ENCODE measurements around the gene AXIN2. TPM values are rescaled to one million over a fixed set of nuclear protein-coding genes. Genes with fewer than 3 reads are reported as not detected.

Gene AXIN2
- total and polyA plus RNA-seq, 10 of the 15 experiments (the other 5 are each of a cell fraction or from before 2014, with no cell fraction given) = 0.47 to 7.8 (median 3.1) TPM

DNA sequence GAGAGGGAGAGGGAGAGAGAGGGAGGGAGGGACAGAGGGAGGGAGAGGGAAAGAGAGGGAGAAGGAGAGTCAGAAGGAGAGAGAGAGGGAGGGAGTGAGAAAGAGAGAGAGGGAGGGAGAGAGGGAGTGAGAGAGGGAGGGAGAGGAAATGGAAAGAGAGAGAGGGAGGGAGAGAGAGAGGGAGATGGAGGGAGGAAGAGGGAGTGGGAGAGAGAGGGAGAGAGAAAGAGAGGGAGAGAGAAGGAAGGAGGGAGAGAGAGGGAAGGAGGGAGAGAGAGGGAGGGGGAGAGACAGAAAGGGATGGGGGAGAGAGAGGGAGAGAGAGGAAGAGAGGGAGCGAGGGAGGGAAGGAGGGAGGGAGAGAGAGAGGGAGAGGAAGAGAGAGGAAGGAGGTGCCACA lies 72.8 kb downstream of the AXIN2 start:
- in situ Hi-C loops (cut with MboI) = no loop called here
- no TSS peak for BruUV-seq (replicated peaks)
- POLR2A ChIA-PET = no interaction called here
- Histone ChIP-seq H3K27me3 (replicated peaks in 1 of 2; ENCODE audit: control insufficient read depth in 2 of 2, insufficient read depth in 2 of 2, low read length in 1 of 2) (no peaks in the 10 kb centered on the region; a peak in 1 of 4 replicates), H3K4me1 (ENCODE audit: control insufficient read depth, insufficient read depth, low read length) (no peaks in the 10 kb centered on the region), H3K27ac (ENCODE audit: control insufficient read depth, insufficient read depth) (no peak overlapping the region), H3K9me3 (replicated peaks; ENCODE audit: control insufficient read depth, insufficient read depth, low read length) (no peaks in the 10 kb centered on the region; the same call in 2 of the 3 replicates), H3K4me3 (no peak overlapping the region), H3K9ac (ENCODE audit: control insufficient read depth, insufficient read depth, low read length) (no peak overlapping the region), H3K36me3 (ENCODE audit: control insufficient read depth in 2 of 2, insufficient read depth in 2 of 2, low read length in 1 of 2) (no peaks in the 10 kb centered on the region), H3K79me2 (ENCODE audit: control insufficient read depth, insufficient read depth, low read length) (no peaks in the 10 kb centered on the region), H4K20me1 (ENCODE audit: control insufficient read depth, insufficient read depth) (no peaks in the 10 kb centered on the region), H2AFZ (ENCODE audit: control insufficient read depth, low read depth, low read length) (no peak overlapping the region), H3K4me2 (ENCODE audit: control insufficient read depth, insufficient read depth) (no peak overlapping the region)
- CTCF ChIA-PET = no interaction called here
- DNase-seq (ENCODE audit: low read depth, low spot score) = no peak
- SMC1A ChIA-PET (ENCODE audit: uncharacterized antibody, unreplicated experiment) = no interaction called here
- intact Hi-C loops (cut with micrococcal nuclease; ENCODE audit: unreplicated experiment) = no loop called here
- ATAC-seq = no peak
- TF ChIP-seq SREBF1 (IDR thresholded peaks at IDR 0.05; ENCODE audit: low read length) = no peak
- TF ChIP-seq SIX5 (IDR thresholded peaks at IDR 0.05; ENCODE audit: low read depth, low read length, severe bottlenecking) = no peak
- no peak for TF ChIP-seq KDM1A (IDR thresholded peaks at IDR 0.05; ENCODE audit: borderline replicate concordance)
- TF ChIP-seq YBX1 (IDR thresholded peaks at IDR 0.05) = no peak
- TF ChIP-seq, protein P1, sequence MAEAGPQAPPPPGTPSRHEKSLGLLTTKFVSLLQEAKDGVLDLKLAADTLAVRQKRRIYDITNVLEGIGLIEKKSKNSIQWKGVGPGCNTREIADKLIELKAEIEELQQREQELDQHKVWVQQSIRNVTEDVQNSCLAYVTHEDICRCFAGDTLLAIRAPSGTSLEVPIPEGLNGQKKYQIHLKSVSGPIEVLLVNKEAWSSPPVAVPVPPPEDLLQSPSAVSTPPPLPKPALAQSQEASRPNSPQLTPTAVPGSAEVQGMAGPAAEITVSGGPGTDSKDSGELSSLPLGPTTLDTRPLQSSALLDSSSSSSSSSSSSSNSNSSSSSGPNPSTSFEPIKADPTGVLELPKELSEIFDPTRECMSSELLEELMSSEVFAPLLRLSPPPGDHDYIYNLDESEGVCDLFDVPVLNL (IDR thresholded peaks at IDR 0.05; ENCODE audit: low read depth, low read length) = no peak
- TF ChIP-seq, protein P2, sequence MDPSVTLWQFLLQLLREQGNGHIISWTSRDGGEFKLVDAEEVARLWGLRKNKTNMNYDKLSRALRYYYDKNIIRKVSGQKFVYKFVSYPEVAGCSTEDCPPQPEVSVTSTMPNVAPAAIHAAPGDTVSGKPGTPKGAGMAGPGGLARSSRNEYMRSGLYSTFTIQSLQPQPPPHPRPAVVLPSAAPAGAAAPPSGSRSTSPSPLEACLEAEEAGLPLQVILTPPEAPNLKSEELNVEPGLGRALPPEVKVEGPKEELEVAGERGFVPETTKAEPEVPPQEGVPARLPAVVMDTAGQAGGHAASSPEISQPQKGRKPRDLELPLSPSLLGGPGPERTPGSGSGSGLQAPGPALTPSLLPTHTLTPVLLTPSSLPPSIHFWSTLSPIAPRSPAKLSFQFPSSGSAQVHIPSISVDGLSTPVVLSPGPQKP (IDR thresholded peaks at IDR 0.05; ENCODE audit: low read depth, low read length) = no peak
- TF ChIP-seq, protein P3, sequence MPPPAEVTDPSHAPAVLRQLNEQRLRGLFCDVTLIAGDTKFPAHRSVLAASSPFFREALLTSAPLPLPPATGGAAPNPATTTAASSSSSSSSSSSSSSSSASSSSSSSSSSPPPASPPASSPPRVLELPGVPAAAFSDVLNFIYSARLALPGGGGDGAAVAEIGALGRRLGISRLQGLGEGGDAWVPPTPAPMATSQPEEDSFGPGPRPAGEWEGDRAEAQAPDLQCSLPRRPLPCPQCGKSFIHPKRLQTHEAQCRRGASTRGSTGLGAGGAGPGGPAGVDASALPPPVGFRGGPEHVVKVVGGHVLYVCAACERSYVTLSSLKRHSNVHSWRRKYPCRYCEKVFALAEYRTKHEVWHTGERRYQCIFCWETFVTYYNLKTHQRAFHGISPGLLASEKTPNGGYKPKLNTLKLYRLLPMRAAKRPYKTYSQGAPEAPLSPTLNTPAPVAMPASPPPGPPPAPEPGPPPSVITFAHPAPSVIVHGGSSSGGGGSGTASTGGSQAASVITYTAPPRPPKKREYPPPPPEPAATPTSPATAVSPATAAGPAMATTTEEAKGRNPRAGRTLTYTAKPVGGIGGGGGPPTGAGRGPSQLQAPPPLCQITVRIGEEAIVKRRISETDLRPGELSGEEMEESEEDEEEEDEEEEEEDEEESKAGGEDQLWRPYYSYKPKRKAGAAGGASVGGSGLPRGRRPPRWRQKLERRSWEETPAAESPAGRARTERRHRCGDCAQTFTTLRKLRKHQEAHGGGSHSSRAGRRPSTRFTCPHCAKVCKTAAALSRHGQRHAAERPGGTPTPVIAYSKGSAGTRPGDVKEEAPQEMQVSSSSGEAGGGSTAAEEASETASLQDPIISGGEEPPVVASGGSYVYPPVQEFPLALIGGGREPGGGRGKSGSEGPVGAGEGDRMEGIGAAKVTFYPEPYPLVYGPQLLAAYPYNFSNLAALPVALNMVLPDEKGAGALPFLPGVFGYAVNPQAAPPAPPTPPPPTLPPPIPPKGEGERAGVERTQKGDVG (CRISPR knock-in tag; IDR thresholded peaks at IDR 0.05) = no peak
- no peak for TF ChIP-seq DPF2 (IDR thresholded peaks at IDR 0.05)
- no peak for TF ChIP-seq CREM (IDR thresholded peaks at IDR 0.05; ENCODE audit: low read depth)
- no peak for TF ChIP-seq TCF3 (IDR thresholded peaks at IDR 0.05; ENCODE audit: borderline replicate concordance, insufficient read depth, low read depth, low read length)
- TF ChIP-seq JUNB (IDR thresholded peaks at IDR 0.05) = no peak
- TF ChIP-seq, protein P4, sequence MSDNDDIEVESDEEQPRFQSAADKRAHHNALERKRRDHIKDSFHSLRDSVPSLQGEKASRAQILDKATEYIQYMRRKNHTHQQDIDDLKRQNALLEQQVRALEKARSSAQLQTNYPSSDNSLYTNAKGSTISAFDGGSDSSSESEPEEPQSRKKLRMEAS (IDR thresholded peaks at IDR 0.05; ENCODE audit: low read depth, low read length) = no peak
- TF ChIP-seq, protein P5, sequence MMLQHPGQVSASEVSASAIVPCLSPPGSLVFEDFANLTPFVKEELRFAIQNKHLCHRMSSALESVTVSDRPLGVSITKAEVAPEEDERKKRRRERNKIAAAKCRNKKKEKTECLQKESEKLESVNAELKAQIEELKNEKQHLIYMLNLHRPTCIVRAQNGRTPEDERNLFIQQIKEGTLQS (IDR thresholded peaks at IDR 0.05; ENCODE audit: borderline replicate concordance, extremely low read depth, low read depth, low read length) = no peak
- TF ChIP-seq STAT3 (IDR thresholded peaks at IDR 0.05; ENCODE audit: low read depth, low read length) = no peak
- WGBS (ENCODE audit: insufficient coverage, insufficient replicate concordance, low lambda C conversion rate, missing lambda C conversion rate) = 22% methylated on average over 1 of the region's 1 CpG
- RAD21 ChIA-PET (ENCODE audit: unreplicated experiment) = no interaction called here
- FAIRE-seq = no peak
